A204.1 (cell line): ENCODE data around the gene PDE6C.

ENCODE experiments used
- FAIRE-seq: peaks from 2 replicates; lab custom pipeline; 2012; peaks lifted over from hg19 to GRCh38; lab: Jason Lieb, UNC

PDE6C gene

GRCh38 chr10:93702210-93703001, 90.1 kb downstream of the PDE6C start, which contains the start of gene FRA10AC1:
FRA10AC1 (minus strand) TSS chr10:93702592; CDS start chr10:93700106, 2,486 bp downstream.
- FAIRE-seq = no peak

GRCh38 chr10:93703066-93703465, 90.7 kb downstream of the PDE6C start:
- no peak for FAIRE-seq

GRCh38 chr10:93703841-93704240, 91.5 kb downstream of the PDE6C start:
- no peak for FAIRE-seq

- FAIRE-seq = no peak
Measured at GRCh38 chr10:93704451-93704850, 92.1 kb downstream of the PDE6C start.

- FAIRE-seq = no peak
Measured at GRCh38 chr10:93707623-93708022, 95.3 kb downstream of the PDE6C start.

- FAIRE-seq = no peak
Measured at GRCh38 chr10:93710333-93710909, 98.1 kb downstream of the PDE6C start.

- no peak for FAIRE-seq
Measured at GRCh38 chr10:93711891-93712290, 99.6 kb downstream of the PDE6C start.

GRCh38 chr10:93712593-93712992, 100.3 kb downstream of the PDE6C start:
- FAIRE-seq = no peak

GRCh38 chr10:93715345-93715744, 103.0 kb downstream of the PDE6C start:
- FAIRE-seq = no peak
